CD4-positive, alpha-beta T cell treated with Interleukin-4 for 4 hours (primary cell): Measurements from ENCODE around the gene CHTF8.
"Not testable (repeated sequence)": the region's sequence is repeated elsewhere in the genome, so short reads cannot be mapped to it uniquely, and the experiment has no call there.

Experiments used
- DNase-seq: peaks from one replicate; pipeline ENCODE4 v3.0.0-alpha.2; 2020

Gene CHTF8, protein sequence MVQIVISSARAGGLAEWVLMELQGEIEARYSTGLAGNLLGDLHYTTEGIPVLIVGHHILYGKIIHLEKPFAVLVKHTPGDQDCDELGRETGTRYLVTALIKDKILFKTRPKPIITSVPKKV

DNA sequence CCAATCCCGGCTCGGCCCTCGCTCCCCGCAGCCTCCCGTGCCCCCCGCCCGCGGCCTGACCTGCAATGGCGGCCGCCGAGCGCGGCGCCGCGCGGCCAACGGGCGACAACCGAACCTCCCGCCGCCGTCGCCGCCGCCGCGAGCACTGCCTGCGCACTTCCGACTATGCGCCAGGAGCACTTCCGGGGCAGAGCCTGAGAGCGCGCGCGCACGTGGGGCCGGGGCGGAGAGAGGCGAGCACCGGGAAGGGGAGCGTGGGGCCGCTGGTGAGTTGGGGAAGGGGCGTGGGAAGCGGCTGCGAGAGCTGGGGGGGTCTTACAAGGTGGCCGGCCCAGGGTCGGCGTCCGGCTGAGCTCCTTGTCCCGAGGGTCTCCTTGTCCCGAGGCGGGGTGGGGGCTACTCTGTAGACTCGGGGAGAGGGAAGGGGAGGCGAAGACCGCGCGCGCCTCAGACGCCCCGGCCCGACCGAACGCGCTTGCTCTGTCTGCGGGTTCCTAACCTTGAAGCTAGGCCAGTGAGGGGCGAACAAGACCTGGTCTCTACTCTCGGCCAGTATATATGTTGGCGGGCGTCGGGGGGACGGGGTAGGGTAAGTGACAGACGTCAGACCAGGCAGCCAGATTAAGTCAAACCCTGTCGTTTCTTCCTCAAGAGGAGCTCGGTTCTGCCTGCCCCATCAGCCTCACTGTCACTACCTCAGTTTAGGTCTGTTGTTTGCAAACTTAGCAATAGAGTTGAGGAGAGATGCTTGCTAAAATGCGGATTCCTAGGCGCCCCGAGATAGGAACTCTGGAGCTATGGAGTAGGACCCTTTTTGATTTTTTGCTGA lies at the start of gene CHTF8, which contains the start of gene UTP4:
CHTF8 (minus strand) TSS at position 165 of the 829 bp plus-strand sequence. CDS start 11,130 bp downstream, outside the sequence.
UTP4 (plus strand) TSS at position 226 of the 829 bp plus-strand sequence. CDS start 811 bp downstream, outside the sequence.
- DNase-seq: peak; percentile 71

DNA sequence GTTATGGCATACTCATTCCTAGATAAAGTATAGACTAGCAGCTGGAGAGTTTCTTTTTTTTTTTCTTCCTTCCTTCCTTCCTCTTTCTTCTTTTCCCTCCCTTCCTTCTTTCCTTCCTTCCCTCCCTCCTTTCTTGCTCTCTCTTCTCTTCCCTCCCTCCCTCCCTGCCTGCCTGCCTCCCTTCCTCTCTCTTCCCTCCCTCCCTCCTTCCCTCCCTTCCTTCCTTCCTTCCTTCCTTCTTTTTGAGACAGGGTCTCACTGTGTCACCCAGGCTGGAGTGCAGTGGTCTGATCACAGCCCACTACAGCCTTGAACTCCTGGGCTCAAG lies 47.6 kb upstream of the CHTF8 start:
- DNase-seq: no peak

- no peak for DNase-seq
These were observed 47.1 kb upstream of the CHTF8 start for GRCh38 chr16:69179328-69180010.

GRCh38 chr16:69176033-69176800 lies 43.8 kb upstream of the CHTF8 start:
- no peak for DNase-seq

DNA sequence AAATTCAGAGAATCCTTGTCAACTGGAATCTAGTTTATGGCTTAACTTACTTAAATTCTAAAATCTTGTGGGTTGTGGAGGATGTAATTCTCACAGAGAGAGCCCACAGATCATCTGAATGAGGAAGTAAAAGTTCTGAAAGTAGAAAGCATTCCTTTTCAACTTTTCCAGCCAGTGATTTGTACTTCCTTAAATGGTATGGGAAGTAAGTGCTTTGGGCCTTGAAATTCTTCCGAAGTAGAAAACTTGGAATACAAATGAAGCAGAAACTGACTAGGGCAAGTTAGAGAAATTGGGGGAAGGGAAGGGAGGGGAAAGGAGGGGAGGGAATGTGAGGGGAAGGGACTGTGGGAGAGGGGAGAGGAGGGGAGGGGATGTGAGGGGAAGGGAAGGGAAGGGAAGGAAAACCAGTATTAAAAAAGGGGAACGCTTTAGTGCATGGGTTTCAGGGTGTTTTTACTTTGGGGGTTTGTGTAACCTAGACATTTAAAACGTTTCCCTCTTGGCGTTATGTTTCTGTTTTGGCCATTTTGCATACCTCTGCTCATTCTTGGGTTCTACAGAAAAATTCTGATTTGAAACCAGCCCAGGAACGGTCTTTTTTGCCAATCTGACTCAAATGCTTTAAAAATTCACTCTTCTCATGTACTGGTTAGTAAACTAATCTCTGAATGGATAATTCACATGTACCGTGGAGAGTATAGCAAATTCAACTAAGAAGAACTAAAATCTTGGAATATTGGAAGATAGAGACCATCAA lies 39.1 kb upstream of the CHTF8 start:
- DNase-seq: no peak

- no peak for DNase-seq
These were observed 37.4 kb upstream of the CHTF8 start for GRCh38 chr16:69169607-69170352.

DNA sequence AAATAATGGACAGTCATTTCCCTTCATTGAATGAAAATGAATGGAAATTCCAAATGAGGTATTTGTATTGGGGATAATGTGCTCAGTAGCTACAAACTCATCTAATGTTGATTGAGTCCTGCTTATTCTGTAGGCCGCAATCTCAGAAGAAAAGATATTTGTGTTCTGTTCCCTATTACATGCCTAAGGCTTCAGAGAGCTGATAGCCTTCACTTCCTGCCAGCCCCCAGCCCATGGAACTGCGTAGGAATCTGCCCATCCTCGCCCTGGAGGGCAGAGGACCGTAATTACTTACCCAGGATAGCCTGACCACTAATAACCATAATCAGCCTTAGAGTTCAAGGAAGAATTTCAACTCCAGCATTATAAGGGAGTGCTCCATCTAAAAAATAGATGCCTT lies 36.7 kb upstream of the CHTF8 start:
- DNase-seq: no peak

DNA sequence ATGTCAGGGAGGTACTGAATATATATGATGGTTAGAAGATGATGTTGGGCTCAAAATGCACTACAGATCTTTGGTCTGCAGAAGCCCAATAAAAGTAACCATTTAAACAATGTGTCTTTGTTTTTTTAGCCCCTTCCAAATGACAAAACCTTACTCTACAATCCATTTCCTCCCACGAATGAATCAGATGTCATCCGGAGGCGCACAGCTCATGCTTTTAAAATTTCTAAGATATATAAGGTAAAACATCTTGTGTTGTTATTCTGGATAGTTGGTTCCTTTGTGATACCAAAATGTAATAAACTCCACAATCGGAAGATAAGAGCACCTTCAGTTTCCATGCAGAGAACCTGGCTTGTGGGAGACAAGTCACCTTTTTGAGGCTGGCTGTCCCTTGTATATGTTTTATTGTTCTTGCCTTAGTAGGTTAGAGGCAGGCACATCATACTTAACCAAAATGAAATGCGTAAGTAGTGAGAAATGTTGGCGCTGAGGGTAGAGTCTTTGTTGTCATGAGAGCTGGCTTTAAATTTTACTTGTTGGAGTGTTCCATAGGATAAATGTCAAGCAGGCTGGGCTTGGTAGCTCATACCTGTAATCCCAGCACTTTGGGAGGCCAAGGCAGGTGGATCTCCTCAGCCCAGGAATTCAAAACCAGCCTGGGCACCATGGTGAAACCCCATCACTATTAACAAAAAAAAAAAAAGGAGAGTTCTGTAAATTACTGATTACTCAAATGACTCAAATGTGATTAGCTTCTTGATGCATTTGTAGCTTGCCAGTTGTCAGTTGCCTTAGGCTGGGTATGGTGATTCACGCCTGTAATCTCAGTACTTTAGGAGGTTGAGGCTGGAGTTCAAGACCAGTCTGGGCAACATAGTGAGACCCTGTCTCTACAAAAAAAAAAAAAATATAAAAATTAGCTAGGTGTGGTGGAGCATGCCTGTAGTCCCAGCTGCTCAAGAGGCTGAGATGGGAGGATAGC lies 34.9 kb upstream of the CHTF8 start:
- DNase-seq: no peak

- peak; percentile 30 for DNase-seq
These were observed 33.9 kb upstream of the CHTF8 start for GRCh38 chr16:69166221-69166833.

DNA sequence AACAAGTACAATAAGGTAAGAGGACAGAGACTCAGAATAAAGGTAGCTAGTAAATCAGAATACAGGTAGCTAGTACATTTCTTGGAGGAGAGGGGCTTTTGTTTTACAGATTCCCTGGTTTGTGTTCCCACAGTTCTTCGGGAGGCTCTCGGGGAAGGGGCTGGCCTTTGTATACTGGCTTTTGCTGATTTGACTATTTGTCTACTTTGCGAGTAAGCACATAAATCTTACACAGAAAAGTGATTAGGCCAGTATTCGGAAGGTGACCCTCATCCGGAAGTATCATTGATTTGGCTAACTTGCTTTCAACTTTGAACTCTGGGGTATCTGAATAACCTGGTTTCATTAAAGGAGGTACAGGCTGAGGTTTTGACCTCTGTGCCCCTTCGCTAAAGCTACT lies 33.2 kb upstream of the CHTF8 start:
- no peak for DNase-seq

DNA sequence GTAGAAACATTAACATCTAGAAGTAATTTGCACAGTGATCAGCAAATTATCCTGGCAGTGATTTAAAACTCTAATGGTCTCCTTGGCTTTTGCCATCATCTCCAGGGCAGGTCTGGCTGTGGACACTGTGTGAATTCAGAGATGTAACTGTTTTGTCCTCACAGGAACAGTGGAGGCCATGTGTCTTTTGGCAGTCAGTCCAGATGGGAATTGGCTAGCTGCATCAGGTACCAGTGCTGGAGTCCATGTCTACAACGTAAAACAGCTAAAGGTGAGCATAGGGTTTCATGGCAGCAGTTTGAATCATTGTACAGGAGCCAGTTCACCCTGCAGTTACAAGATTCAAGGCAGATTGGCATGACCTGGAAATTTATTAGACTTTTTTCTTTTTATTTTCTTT lies 27.8 kb upstream of the CHTF8 start:
- DNase-seq: no peak

- no peak for DNase-seq
These were observed 24.8 kb upstream of the CHTF8 start for GRCh38 chr16:69157196-69157595.

GRCh38 chr16:69150146-69150865 lies 17.9 kb upstream of the CHTF8 start:
- peak; percentile 74 for DNase-seq

DNA sequence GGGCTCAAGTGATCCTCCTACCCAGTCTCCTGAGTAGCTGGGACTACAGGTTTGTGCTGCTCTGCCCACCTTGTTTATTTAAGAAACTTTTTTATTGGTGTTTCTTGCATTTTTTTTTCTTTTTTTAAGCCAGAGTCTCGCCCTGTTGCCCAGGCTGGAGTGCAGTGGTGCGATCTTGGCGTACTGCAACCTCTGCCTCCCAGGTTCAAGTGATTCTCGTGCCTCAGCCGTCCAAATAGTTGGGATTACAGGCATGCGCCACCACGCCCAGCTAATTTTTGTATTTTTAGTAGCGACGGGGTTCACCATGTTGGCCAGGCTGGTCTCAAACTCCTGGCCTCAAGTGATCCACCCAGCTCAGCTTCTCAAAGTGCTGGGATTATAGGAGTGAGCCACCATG lies 17.2 kb upstream of the CHTF8 start:
- DNase-seq: not testable (repeated sequence)

DNA sequence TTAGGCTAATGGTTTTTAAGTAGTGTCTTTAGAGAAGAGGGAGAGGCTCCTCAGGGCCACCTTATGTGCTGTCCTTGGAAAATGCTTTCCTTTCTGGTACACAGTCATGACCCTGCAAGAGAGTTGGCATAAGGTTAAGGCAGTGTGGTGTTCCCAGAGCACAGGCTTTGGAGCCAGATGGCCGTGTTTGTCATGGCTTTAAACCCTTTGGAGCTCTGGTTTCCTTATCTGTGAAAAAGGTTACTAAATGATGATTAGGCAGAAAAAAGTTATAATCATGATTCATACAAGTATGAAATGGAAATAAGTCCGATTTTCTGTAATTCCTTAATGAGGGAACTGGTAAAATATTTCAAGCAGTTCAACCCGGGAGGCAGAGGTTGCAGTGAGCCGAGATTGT lies 13.3 kb upstream of the CHTF8 start:
- DNase-seq: no peak

DNA sequence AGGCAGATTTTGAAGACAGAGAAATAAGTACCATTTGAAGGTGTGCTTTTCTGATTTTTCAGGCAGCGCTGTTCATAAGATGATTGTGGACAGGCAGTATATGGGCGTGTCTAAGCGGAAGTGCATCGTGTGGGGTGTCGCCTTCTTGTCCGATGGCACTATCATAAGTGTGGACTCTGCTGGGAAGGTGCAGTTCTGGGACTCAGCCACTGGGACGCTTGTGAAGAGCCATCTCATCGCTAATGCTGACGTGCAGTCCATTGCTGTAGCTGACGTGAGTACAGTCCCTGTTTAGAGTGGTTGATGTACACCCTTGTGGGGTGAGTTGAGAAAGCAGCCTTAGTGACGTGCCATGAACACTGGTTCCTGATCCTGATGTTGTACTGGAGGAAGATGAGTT lies 10.7 kb upstream of the CHTF8 start:
- DNase-seq: no peak

- DNase-seq: no peak
These were observed 9.5 kb upstream of the CHTF8 start for GRCh38 chr16:69141936-69142335.

- DNase-seq: no peak
These were observed 8.6 kb upstream of the CHTF8 start for GRCh38 chr16:69141014-69141413.

DNA sequence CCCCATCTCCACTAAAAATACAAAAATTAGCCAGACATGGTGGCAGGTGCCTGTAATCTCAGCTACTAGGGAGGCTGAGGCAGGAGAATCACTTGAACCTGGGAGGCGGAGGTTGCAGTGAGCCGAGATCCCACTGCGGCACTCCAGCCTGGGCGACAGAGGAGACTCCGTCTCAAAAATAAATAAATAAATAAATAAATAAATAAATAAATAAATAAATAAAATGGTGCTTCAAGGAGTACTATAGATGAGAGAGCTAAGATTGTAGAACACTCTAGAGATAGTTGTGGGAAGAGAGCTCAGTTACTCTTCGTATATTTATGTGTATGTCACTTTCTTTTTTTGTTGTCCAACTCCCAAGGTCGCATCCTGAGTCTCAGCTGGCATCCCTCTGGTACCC lies 7.1 kb upstream of the CHTF8 start:
- DNase-seq: not testable (repeated sequence)
